OCI-LY1 (cell line): ENCODE results near the gene BICRAL.
"Not testable (repeated sequence)": the region's sequence is repeated elsewhere in the genome, so short reads cannot be mapped to it uniquely, and the experiment has no call there.

ENCODE experiments used
- H2AFZ ChIP-seq: fragments of 200-600 bp; sonication (generic), shearing (Covaris generic); 2 replicates; pipeline ENCODE4 v1.6.0; 2014; ENCODE audit warnings: antibody characterized with exemption, mild to moderate bottlenecking, low read length
- H3F3A ChIP-seq: fragments of 200-600 bp; sonication (generic), shearing (Covaris generic); 2 replicates; pipeline ENCODE4 v1.6.0; 2014; ENCODE audit warnings: mild to moderate bottlenecking, antibody characterized with exemption, low read length, moderate library complexity; ENCODE audit not compliant: insufficient read depth
- H3K27ac ChIP-seq: fragments of 200-600 bp; sonication (generic); 2 replicates; pipeline ENCODE4 v1.5.1; 2014; ENCODE audit warnings: low read length, mixed run types, mild to moderate bottlenecking, low read depth; ENCODE audit not compliant: poor library complexity, severe bottlenecking
- H3K27me3 ChIP-seq: fragments of 200-600 bp; sonication (generic); 2 replicates; pipeline ENCODE4 v1.6.0; 2014; ENCODE audit warnings: antibody characterized with exemption, mild to moderate bottlenecking, low read length, moderate library complexity; ENCODE audit not compliant: insufficient read depth
- H3K36me3 ChIP-seq: fragments of 200-600 bp; sonication (generic); 2 replicates; pipeline ENCODE4 v1.6.1; 2014; ENCODE audit warnings: mild to moderate bottlenecking, antibody characterized with exemption, low read length, moderate library complexity, mixed read lengths; ENCODE audit not compliant: insufficient read depth
- H3K4me1 ChIP-seq: fragments of 200-600 bp; sonication (generic); 2 replicates; pipeline ENCODE4 v1.5.1; 2014; ENCODE audit warnings: mild to moderate bottlenecking, low read length, moderate library complexity; ENCODE audit not compliant: insufficient read depth, severe bottlenecking
- H3K4me2 ChIP-seq: fragments of 200-600 bp; sonication (generic), shearing (Covaris generic); 2 replicates; pipeline ENCODE4 v1.6.1; 2014; ENCODE audit warnings: low read length
- H3K4me3 ChIP-seq: fragments of 200-600 bp; sonication (generic); 2 replicates; pipeline ENCODE4 v1.5.1; 2014; ENCODE audit warnings: low read length, low read depth, mild to moderate bottlenecking, mixed read lengths; ENCODE audit not compliant: poor library complexity, severe bottlenecking
- H3K79me2 ChIP-seq: fragments of 200-600 bp; shearing (Covaris generic); 2 replicates; pipeline ENCODE4 v1.6.1; 2016; ENCODE audit warnings: mixed run types, low read length, mixed read lengths; ENCODE audit not compliant: insufficient read depth
- H3K9ac ChIP-seq: fragments of 200-600 bp; sonication (generic), shearing (Covaris generic); 2 replicates; pipeline ENCODE4 v1.6.1; 2014; ENCODE audit warnings: mild to moderate bottlenecking, low read length, mixed read lengths
- H3K9me2 ChIP-seq: fragments of 200-600 bp; sonication (generic), shearing (Covaris generic); 2 replicates; pipeline ENCODE4 v1.6.1; 2014; ENCODE audit warnings: low read depth, mild to moderate bottlenecking, low read length, mixed read lengths
- H3K9me3 ChIP-seq: fragments of 200-600 bp; shearing (Covaris generic); 2 replicates; pipeline ENCODE4 v1.6.1; 2014; ENCODE audit warnings: low read length, mixed read lengths
- H4K20me1 ChIP-seq: fragments of 200-600 bp; sonication (generic), shearing (Covaris generic); 2 replicates; pipeline ENCODE4 v1.6.0; 2016; ENCODE audit warnings: mild to moderate bottlenecking, low read length; ENCODE audit not compliant: insufficient read depth
- EZH2 ChIP-seq: fragments of 200-600 bp; sonication (generic), shearing (Covaris generic); IDR thresholded peaks from 2 replicates; pipeline ENCODE4 v1.8.0; 2017; ENCODE audit warnings: borderline replicate concordance, mixed run types, mild to moderate bottlenecking, antibody characterized with exemption, low read length, moderate library complexity, mixed read lengths
- TF ChIP-seq, protein P1 (sequence below): fragments of 200-600 bp; sonication (generic), shearing (Covaris generic); IDR thresholded peaks from 2 replicates; pipeline ENCODE4 v1.5.1; 2017; ENCODE audit warnings: mild to moderate bottlenecking, antibody characterized with exemption, low read length, moderate library complexity, mixed read lengths

The BICRAL gene

GRCh38 chr6:42805297-42805861 is 23.5 kb downstream of the BICRAL start:
- no peaks in the 10 kb centered on the region for H3K9me3 ChIP-seq
- no peak overlapping the region for H3K4me3 ChIP-seq
- H2AFZ ChIP-seq = no peak overlapping the region
- no peak overlapping the region for H3K27ac ChIP-seq
- H3K4me1 ChIP-seq = no peaks in the 10 kb centered on the region
- peaks cover 10% of the 10 kb centered on the region for H3K36me3 ChIP-seq
- TF ChIP-seq, protein P1, sequence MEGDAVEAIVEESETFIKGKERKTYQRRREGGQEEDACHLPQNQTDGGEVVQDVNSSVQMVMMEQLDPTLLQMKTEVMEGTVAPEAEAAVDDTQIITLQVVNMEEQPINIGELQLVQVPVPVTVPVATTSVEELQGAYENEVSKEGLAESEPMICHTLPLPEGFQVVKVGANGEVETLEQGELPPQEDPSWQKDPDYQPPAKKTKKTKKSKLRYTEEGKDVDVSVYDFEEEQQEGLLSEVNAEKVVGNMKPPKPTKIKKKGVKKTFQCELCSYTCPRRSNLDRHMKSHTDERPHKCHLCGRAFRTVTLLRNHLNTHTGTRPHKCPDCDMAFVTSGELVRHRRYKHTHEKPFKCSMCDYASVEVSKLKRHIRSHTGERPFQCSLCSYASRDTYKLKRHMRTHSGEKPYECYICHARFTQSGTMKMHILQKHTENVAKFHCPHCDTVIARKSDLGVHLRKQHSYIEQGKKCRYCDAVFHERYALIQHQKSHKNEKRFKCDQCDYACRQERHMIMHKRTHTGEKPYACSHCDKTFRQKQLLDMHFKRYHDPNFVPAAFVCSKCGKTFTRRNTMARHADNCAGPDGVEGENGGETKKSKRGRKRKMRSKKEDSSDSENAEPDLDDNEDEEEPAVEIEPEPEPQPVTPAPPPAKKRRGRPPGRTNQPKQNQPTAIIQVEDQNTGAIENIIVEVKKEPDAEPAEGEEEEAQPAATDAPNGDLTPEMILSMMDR = no peak
- TF ChIP-seq EZH2 = no peak
- H3F3A ChIP-seq = no peaks in the 10 kb centered on the region
- no peaks in the 10 kb centered on the region for H3K9me2 ChIP-seq
- no peaks in the 10 kb centered on the region for H3K27me3 ChIP-seq
- no peaks in the 10 kb centered on the region for H4K20me1 ChIP-seq
- no peak overlapping the region for H3K9ac ChIP-seq
- peaks cover 11% of the 10 kb centered on the region; the same call in 1 of the 2 replicates for H3K79me2 ChIP-seq
- no peak overlapping the region for H3K4me2 ChIP-seq

GRCh38 chr6:42806359-42806758 is 24.5 kb downstream of the BICRAL start:
- H3K4me3 ChIP-seq, H3K9me2 ChIP-seq, H2AFZ ChIP-seq, H3F3A ChIP-seq, H3K4me1 ChIP-seq, H3K4me2 ChIP-seq, H3K27me3 ChIP-seq, H4K20me1 ChIP-seq, H3K9me3 ChIP-seq, H3K27ac ChIP-seq, H3K9ac ChIP-seq: not testable (repeated sequence)
- H3K79me2 ChIP-seq = peaks cover 11% of the 10 kb centered on the region; the same call in 1 of the 2 replicates
- H3K36me3 ChIP-seq = peaks cover 18% of the 10 kb centered on the region

DNA sequence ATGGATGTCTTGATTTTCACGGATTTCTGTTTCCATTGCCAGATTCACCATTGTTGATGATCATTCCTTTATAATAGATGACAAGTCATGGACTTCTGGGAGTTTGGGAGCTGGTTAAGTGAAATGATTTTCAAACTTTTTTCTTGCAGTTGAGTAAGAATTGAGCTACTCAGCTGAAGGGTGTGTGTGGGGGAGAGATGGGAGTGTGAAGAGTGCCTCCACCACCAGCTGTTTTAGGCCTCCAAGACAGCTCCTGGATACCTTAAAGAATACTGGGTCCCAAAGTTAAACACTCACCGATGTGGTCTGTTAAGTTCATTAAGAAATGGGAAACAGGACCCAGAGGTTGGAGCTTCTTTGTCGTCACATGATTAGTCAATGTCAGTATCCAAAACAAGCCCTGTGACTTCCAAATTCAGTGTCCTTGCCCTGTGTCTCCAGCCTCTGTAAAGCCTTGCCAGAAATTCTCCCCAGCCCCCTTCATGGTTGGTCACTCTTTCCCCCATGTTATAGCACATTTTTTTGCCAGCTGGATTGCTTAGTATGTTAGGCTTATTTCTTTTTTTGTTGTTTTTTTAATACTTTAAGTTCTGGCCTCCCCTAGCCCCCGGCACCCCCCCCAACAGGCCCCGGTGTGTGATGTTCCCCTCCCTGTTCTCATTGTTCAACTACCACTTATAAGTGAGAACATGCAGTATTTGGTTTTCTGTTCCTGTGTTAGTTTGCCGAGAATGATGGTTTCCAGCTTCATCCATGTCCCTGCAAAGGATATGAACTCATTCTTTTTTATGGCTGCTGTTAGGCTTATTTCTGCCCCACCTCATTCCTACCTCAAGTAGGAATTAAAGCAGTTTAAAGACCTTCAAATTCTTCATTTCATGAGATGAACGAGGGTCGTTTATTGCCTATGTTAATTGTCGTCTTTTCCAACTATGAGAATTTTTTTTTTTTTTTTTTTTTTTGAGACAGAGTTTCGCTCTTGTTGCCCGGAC is 26.9 kb downstream of the BICRAL start:
- Histone ChIP-seq H4K20me1 (no peaks in the 10 kb centered on the region), H3K27me3 (no peaks in the 10 kb centered on the region)

More for the DNA sequence above, 26.9 kb downstream of the BICRAL start:
- H3K9me3 ChIP-seq = no peaks in the 10 kb centered on the region
- no peak overlapping the region for H3K27ac ChIP-seq
- H3K4me1 ChIP-seq = no peaks in the 10 kb centered on the region
- no peak overlapping the region for H2AFZ ChIP-seq
- H3K9me2 ChIP-seq = no peaks in the 10 kb centered on the region
- no peak overlapping the region for H3K4me3 ChIP-seq
- peaks cover 9% of the 10 kb centered on the region; the same call in 1 of the 2 replicates for H3K79me2 ChIP-seq
- no peak overlapping the region for H3K4me2 ChIP-seq
- no peak overlapping the region for H3K9ac ChIP-seq
- TF ChIP-seq, protein P1 = no peak
- TF ChIP-seq EZH2 = no peak
- H3F3A ChIP-seq = no peaks in the 10 kb centered on the region
- peaks cover 21% of the 10 kb centered on the region for H3K36me3 ChIP-seq
